Right lobe of liver (tissue), 6 donors: Measurements from ENCODE around the gene TACO1. TPM values are rescaled to one million over a fixed set of nuclear protein-coding genes. Genes with fewer than 3 reads are reported as not detected.

Source experiments
- ATAC-seq, 4 donors: fragments of 200-7000 bp; cut with Tn5 transposase; one replicate each; pipeline ENCODE4 v1.9.1; 2020; ENCODE audit warnings: mild to moderate bottlenecking in 4 of 4, moderate library complexity in 4 of 4
- DNase-seq, 3 donors: peaks; one replicate each; pipeline ENCODE4 v3.0.0-alpha.2; 2020
- H3K27ac ChIP-seq, 3 donors: fragments of 200-600 bp; one replicate each; pipeline ENCODE4 v1.8.0; 2022
- H3K27me3 ChIP-seq, 2 donors: fragments of 200-600 bp; one replicate each; pipeline ENCODE4 v1.8.0; 2022
- H3K36me3 ChIP-seq, 4 donors: fragments of 200-600 bp; sonication (generic) in 1 of 4; one replicate each; pipeline versions ENCODE4 v1.5.1 to v1.8.0; 2017 to 2022; ENCODE audit warnings: control low read depth in 1 of 4
- H3K4me1 ChIP-seq, 4 donors: fragments of 200-600 bp; sonication (generic) in 1 of 4; one replicate each; pipeline versions ENCODE4 v1.5.1 to v1.8.0; 2017 to 2022; ENCODE audit warnings: control low read depth in 1 of 4
- H3K4me3 ChIP-seq, 3 donors: fragments of 200-600 bp; one replicate each; pipeline ENCODE4 v1.8.0; 2022
- H3K9me3 ChIP-seq, 4 donors: fragments of 200-600 bp; sonication (generic) in 1 of 4; one replicate each; pipeline versions ENCODE4 v1.5.1 to v1.8.0; 2017 to 2022; ENCODE audit warnings: control low read depth in 1 of 4
- POLR2A ChIP-seq: fragments of 450-650 bp; IDR thresholded peaks from one replicate; pipeline ENCODE4 v1.6.1; 2017; ENCODE audit warnings: antibody characterized with exemption, mild to moderate bottlenecking
- WGBS: methylation state at CpG from one replicate; pipeline ENCODE4 v1.1.6; 2018; ENCODE audit warnings: low coverage, low lambda C conversion rate; ENCODE audit not compliant: insufficient coverage; ENCODE audit errors: missing lambda C conversion rate; 5-methylcytosine and 5-hydroxymethylcytosine counted together
- intact Hi-C, 2 donors: fragments of 100-400 bp; cut with DNase I; formaldehyde crosslinking; loops; one replicate each; pipeline versions ENCODE4 v1.11.2 to v1.14.1; 2022
- total RNA-seq, 6 experiments: library from RNA; depleted of rRNA in 2 of 6; stranded (reverse); fragments of >200 nt in 2 of 6; fragmentation: NEBNext Ultra II Directional in 3 of 6; extraction: Animal tissue kit (Norgen Biotek cat#: 25700) in 3 of 6; gene quantifications; one replicate each; pipeline versions ENCODE4 v1.1.0 to v1.2.4, GENCODE V29; 2016 to 2023
- TF ChIP-seq, protein P1 (sequence below), 4 donors: fragments of 200-600 bp in 3 of 4; fragments of 450-650 bp in 1 of 4; IDR thresholded peaks; one replicate each; pipeline versions ENCODE4 v1.5.1 to v1.8.0; 2016 to 2022; ENCODE audit warnings: antibody characterized with exemption in 4 of 4, mild to moderate bottlenecking in 2 of 4
- donor health status: DM: no; HTN: yes; CAD: no.
- donor health status: DM: no; HTN: no; CAD: no.
- donor health status: DM: no; HTN: no; CAD: no.
- donor health status: DM: no; HTN: yes; CAD: no.
- donor health status: DM: no; HTN: yes; CAD: no.

The TACO1 gene
- total RNA-seq, 6 experiments from 2014 or later: 30.6 to 46.7 (median 35.5) TPM

DNA sequence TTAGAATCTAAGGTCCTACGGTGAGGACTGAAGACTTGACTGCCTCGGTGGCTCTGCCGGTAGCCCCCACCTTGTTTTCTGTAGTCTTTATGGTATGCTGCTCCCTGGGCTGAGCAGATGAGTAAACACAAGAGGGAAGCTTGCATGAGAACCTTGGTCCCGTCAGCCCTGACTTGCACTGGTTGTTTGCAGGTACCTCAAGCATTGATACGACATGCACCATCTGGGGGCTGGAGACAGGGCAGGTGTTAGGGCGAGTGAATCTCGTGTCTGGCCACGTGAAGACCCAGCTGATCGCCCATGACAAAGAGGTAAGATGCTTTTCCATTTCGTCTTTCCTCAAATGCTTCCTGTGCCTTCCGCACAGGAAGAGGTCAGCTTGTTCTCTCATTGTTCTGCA is 21.1 kb upstream of the TACO1 start:
- DNase-seq: no peak
- H3K27ac ChIP-seq: no peak overlapping the region
- TF ChIP-seq, protein P1, sequence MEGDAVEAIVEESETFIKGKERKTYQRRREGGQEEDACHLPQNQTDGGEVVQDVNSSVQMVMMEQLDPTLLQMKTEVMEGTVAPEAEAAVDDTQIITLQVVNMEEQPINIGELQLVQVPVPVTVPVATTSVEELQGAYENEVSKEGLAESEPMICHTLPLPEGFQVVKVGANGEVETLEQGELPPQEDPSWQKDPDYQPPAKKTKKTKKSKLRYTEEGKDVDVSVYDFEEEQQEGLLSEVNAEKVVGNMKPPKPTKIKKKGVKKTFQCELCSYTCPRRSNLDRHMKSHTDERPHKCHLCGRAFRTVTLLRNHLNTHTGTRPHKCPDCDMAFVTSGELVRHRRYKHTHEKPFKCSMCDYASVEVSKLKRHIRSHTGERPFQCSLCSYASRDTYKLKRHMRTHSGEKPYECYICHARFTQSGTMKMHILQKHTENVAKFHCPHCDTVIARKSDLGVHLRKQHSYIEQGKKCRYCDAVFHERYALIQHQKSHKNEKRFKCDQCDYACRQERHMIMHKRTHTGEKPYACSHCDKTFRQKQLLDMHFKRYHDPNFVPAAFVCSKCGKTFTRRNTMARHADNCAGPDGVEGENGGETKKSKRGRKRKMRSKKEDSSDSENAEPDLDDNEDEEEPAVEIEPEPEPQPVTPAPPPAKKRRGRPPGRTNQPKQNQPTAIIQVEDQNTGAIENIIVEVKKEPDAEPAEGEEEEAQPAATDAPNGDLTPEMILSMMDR (IDR thresholded peaks at IDR 0.05): no peak
- TF ChIP-seq POLR2A: no peak
- peaks cover 0 to 49% (median 4%) of the 10 kb centered on the region in 4 donors for H3K36me3 ChIP-seq
- H3K4me1 ChIP-seq: no peaks in the 10 kb centered on the region
- intact Hi-C loops: no loop called here
- H3K27me3 ChIP-seq: no peaks in the 10 kb centered on the region
- no peak overlapping the region for H3K4me3 ChIP-seq
- H3K9me3 ChIP-seq: no peaks in the 10 kb centered on the region
- WGBS: 66% methylated on average over 8 of the region's 11 CpGs
- ATAC-seq: peak in 1 of 4 donors; percentile 22

DNA sequence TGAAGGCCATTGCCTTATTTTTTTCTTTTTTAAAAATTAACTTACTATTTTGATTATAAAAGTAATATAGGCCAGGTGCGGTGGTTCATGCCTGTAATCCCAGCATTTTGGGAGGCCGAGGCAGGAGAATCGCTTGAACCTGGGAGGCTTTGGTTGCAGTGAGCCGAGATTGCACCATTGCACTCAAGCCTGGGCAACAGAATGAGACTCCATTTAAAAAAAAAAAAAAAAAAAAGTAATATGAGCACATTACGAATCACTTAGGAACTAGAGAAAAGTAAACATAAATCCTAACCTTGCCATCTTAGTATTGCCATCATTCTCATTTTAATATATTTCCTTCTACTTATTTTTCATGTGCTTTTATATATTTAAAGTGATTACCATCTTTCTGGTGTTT is 12.9 kb upstream of the TACO1 start:
- Histone ChIP-seq H3K4me1 (no peaks in the 10 kb centered on the region), H3K36me3 (peaks cover 0 to 81% (median 26%) of the 10 kb centered on the region in 4 donors), H3K9me3 (no peaks in the 10 kb centered on the region), H3K4me3 (no peak overlapping the region), H3K27me3 (no peaks in the 10 kb centered on the region), H3K27ac (no peak overlapping the region)
- ATAC-seq (no peak), DNase-seq (no peak)
- TF ChIP-seq POLR2A: no peak
- TF ChIP-seq, protein P1 (IDR thresholded peaks at IDR 0.05): no peak
- intact Hi-C loops: no loop called here
- 87% methylated on average over 5 of the region's 5 CpGs for WGBS

DNA sequence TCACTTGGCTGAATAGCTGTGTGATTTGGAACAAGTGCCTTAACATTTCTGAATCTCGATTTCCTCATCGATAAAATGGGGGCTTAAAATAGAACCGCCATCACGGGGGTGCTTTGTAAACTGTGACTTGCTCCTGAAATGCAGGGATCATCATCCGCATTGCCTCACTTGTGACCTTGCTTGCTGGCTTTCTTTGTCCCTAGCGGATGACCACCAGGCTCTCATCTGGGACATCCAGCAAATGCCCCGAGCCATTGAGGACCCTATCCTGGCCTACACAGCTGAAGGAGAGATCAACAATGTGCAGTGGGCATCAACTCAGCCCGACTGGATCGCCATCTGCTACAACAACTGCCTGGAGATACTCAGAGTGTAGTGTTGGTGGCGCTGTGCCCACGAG is 11.9 kb upstream of the TACO1 start:
- ATAC-seq: no peak
- H3K27me3 ChIP-seq: no peaks in the 10 kb centered on the region
- 96% methylated on average over 4 of the region's 11 CpGs for WGBS
- H3K4me1 ChIP-seq: no peaks in the 10 kb centered on the region
- H3K9me3 ChIP-seq: no peaks in the 10 kb centered on the region
- intact Hi-C loops: no loop called here
- no peak for DNase-seq
- TF ChIP-seq POLR2A: no peak
- TF ChIP-seq, protein P1 (IDR thresholded peaks at IDR 0.05): no peak
- peaks cover 0 to 74% (median 25%) of the 10 kb centered on the region in 4 donors for H3K36me3 ChIP-seq
- no peak overlapping the region for H3K27ac ChIP-seq
- H3K4me3 ChIP-seq: no peak overlapping the region

DNA sequence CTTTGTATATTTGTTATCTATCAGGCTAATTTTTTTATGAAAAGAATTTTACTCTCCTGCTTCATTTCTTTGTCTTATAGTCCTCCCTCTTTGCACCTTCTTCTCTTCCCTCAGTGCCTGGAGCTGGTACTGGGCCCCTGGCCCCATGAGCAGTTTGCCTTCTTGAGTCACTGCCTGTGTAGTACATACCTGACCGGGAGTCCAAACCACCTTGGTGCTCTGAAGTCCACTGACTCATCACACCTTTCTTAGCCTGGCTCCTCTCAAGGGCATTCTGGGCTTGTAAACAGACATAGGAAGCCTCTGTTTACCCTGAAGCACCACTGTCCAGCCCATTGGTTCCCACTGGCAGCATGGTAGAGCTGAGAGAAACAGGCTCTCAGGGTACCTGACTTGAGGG is 11.0 kb upstream of the TACO1 start:
- 100% methylated on average over 1 of the region's 1 CpG for WGBS
- intact Hi-C loops: no loop called here
- peaks cover 0 to 69% (median 24%) of the 10 kb centered on the region in 4 donors for H3K36me3 ChIP-seq
- no peaks in the 10 kb centered on the region for H3K27me3 ChIP-seq
- no peaks in the 10 kb centered on the region for H3K4me1 ChIP-seq
- no peak for TF ChIP-seq POLR2A
- TF ChIP-seq, protein P1 (IDR thresholded peaks at IDR 0.05): no peak
- no peak overlapping the region for H3K27ac ChIP-seq
- no peaks in the 10 kb centered on the region for H3K9me3 ChIP-seq
- H3K4me3 ChIP-seq: no peak overlapping the region
- ATAC-seq: no peak
- DNase-seq: no peak

- no peak overlapping the region for H3K4me3 ChIP-seq
- DNase-seq: no peak
- intact Hi-C loops: no loop called here
- WGBS: 83% methylated on average over 2 of the region's 3 CpGs
- H3K36me3 ChIP-seq: peaks cover 0 to 41% (median 17%) of the 10 kb centered on the region in 4 donors
- no peak for ATAC-seq
- no peaks in the 10 kb centered on the region for H3K9me3 ChIP-seq
- TF ChIP-seq, protein P1 (IDR thresholded peaks at IDR 0.05): no peak
- no peak for TF ChIP-seq POLR2A
- H3K4me1 ChIP-seq: no peaks in the 10 kb centered on the region
- no peaks in the 10 kb centered on the region for H3K27me3 ChIP-seq
- no peak overlapping the region for H3K27ac ChIP-seq
These were observed 7.9 kb upstream of the TACO1 start for GRCh38 chr17:63592797-63593196.
